ENCODE data around the gene LONRF2. TPM values are rescaled to one million over a fixed set of nuclear protein-coding genes. Genes with fewer than 3 reads are reported as not detected.
A peak's percentile ranks its signal among the peaks of the same experiment; 100 is the strongest.

Gene LONRF2
- polyA plus RNA-seq, 2 of the 4 experiments (the other 2 are of a cell fraction), result 4.8 to 17.9 TPM

DNA sequence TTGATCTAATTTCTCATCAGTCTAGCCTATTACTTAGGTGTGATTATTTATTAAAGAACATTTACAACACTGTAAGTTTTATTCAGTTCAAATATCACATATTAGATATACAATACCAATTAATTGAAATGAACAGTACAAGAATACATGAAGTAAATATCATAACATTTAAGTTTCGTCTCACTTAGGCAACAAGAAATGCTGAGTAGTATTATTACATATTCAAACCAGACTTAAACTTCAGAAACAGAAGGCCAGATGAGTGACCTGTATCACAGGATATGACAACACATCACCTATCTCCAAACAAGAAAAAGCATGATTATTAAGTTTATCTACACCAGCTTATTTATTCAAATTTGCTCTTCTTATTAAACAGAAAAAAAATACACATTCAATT lies 48.9 kb downstream of the LONRF2 start:
- 83% methylated on average over 1 of the region's 1 CpG for WGBS (ENCODE audit: missing lambda C conversion rate)
- ChIA-PET POLR2A (no interaction called here), CTCF (interaction anchor here (2.1 to 10.3 kb wide), 2 partner anchors 11 to 18 kb away, joined by 8 to 109 read pairs; no protein-coding TSS in a partner anchor)
- DNase-seq (ENCODE audit: low read depth in 1 of 2, low spot score in 1 of 2), result no peak
- H3K4me3 ChIP-seq, result no peak overlapping the region
- H3K27ac ChIP-seq, result no peak overlapping the region
- no peak for ATAC-seq
- H3K4me1 ChIP-seq, result peaks cover 5% of the 10 kb centered on the region; the same call in 1 of the 3 replicates
- TF ChIP-seq, protein P1, sequence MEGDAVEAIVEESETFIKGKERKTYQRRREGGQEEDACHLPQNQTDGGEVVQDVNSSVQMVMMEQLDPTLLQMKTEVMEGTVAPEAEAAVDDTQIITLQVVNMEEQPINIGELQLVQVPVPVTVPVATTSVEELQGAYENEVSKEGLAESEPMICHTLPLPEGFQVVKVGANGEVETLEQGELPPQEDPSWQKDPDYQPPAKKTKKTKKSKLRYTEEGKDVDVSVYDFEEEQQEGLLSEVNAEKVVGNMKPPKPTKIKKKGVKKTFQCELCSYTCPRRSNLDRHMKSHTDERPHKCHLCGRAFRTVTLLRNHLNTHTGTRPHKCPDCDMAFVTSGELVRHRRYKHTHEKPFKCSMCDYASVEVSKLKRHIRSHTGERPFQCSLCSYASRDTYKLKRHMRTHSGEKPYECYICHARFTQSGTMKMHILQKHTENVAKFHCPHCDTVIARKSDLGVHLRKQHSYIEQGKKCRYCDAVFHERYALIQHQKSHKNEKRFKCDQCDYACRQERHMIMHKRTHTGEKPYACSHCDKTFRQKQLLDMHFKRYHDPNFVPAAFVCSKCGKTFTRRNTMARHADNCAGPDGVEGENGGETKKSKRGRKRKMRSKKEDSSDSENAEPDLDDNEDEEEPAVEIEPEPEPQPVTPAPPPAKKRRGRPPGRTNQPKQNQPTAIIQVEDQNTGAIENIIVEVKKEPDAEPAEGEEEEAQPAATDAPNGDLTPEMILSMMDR (IDR thresholded peaks at IDR 0.05), result no peak
- TF ChIP-seq NR3C1 (IDR thresholded peaks at IDR 0.05) (no peak), MAFK (IDR thresholded peaks at IDR 0.05; ENCODE audit: partially characterized antibody) (peak; percentile 47), CHD4 (IDR thresholded peaks at IDR 0.05; ENCODE audit: borderline replicate concordance) (no peak), RNF2 (IDR thresholded peaks at IDR 0.05; ENCODE audit: borderline replicate concordance, low read depth) (no peak), EP300 (IDR thresholded peaks at IDR 0.05) (no peak), CEBPB (IDR thresholded peaks at IDR 0.05) (no peak)
- no peaks in the 10 kb centered on the region for H3K9me3 ChIP-seq
- no peak for FAIRE-seq
- no peak overlapping the region for H3K4me2 ChIP-seq

DNA sequence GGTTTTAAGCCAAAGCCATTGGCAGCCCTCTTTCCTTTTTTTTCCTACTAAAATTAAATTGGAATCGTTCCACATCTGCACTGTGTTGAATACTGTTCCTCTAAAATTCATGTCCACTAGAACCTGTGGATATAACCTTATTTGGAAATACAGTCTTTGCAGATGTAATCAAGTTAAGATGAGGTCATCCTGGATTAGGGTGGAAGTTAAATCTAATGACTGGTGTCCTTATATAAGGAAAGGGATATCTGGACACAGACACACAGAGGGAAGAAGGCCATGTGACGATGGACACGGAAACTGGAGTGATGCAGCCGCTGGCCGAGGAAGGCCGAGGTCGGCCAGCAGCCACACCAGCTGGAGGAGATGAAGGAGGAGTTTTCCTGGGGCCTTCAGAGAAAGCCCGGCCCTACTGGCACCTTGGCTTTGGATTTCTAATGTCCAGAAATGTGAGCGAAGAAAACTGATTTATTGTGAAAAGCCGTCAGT lies 49.4 kb downstream of the LONRF2 start:
- POLR2A ChIA-PET, result no interaction called here
- FAIRE-seq, result no peak
- no peak overlapping the region for H3K4me2 ChIP-seq

DNA sequence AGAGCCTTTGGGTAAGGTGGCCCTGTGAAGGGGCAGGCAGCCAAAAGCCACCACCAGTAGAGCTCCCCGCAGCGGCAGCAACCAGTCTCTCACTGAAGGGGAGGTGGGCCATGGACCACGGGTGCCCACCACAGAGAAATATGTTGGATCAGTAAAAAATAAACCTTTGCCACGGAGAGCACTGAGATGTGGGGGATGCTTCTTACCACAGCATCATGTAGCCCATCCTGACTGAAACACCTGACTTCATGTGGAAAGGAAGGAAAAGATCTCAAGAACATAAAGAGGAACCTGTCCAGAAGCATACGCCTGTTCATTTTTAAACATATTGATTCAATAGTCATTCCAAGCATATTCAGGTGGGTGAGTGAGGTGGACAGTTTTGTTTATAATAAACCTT lies 51.1 kb downstream of the LONRF2 start:
- POLR2A ChIA-PET, result interaction anchor here (1.0 kb wide), 1 partner anchor 291 kb away, joined by 3 read pairs; the partner anchor contains the start of gene PDCL3
- ATAC-seq, result no peak
- FAIRE-seq, result no peak
- Histone ChIP-seq H3K9me3 (no peaks in the 10 kb centered on the region), H3K4me3 (no peak overlapping the region), H3K4me2 (no peak overlapping the region), H3K27ac (no peak overlapping the region), H3K4me1 (peaks cover 9% of the 10 kb centered on the region; the same call in 1 of the 3 replicates)
- 98% methylated on average over 5 of the region's 5 CpGs for WGBS (ENCODE audit: missing lambda C conversion rate)
- TF ChIP-seq, protein P2, sequence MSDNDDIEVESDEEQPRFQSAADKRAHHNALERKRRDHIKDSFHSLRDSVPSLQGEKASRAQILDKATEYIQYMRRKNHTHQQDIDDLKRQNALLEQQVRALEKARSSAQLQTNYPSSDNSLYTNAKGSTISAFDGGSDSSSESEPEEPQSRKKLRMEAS (IDR thresholded peaks at IDR 0.05), result no peak
- TF ChIP-seq NR3C1 (IDR thresholded peaks at IDR 0.05) (no peak), TFCP2L1 (CRISPR knock-in tag; IDR thresholded peaks at IDR 0.05) (no peak), ZC3H11A (IDR thresholded peaks at IDR 0.05) (no peak), CBX8 (IDR thresholded peaks at IDR 0.05) (no peak), RARB (CRISPR knock-in tag; IDR thresholded peaks at IDR 0.05) (no peak)
- no peak for DNase-seq (ENCODE audit: low read depth in 1 of 2, low spot score in 1 of 2)
- CTCF ChIA-PET, result interaction anchor here (1.3 to 10.3 kb wide), 2 partner anchors 9 to 110 kb away, joined by 5 to 109 read pairs; no protein-coding TSS in a partner anchor

More for the DNA sequence above, 49.4 kb downstream of the LONRF2 start:
- no peak for DNase-seq (ENCODE audit: low read depth in 1 of 2, low spot score in 1 of 2)
- H3K27ac ChIP-seq, result no peak overlapping the region
- H3K4me3 ChIP-seq, result no peak overlapping the region
- no peak for ATAC-seq
- no peaks in the 10 kb centered on the region for H3K9me3 ChIP-seq
- TF ChIP-seq HOXB5 (CRISPR knock-in tag; IDR thresholded peaks at IDR 0.05) (no peak), TP53 (CRISPR knock-in tag; IDR thresholded peaks at IDR 0.05) (no peak), ESRRA (IDR thresholded peaks at IDR 0.05; ENCODE audit: borderline replicate concordance, low read length) (no peak), NFE2L2 (conservative IDR thresholded peaks at IDR 0.05; ENCODE audit: low read length) (no peak), CHD2 (IDR thresholded peaks at IDR 0.05; ENCODE audit: low read length, partially characterized antibody) (no peak), KDM1A (IDR thresholded peaks at IDR 0.05; ENCODE audit: low read depth) (no peak), JUNB (IDR thresholded peaks at IDR 0.05) (no peak), TFCP2L1 (CRISPR knock-in tag; IDR thresholded peaks at IDR 0.05) (no peak), RNF2 (IDR thresholded peaks at IDR 0.05; ENCODE audit: borderline replicate concordance, low read depth) (no peak), FOXS1 (CRISPR knock-in tag; IDR thresholded peaks at IDR 0.05) (no peak), NPAS2 (CRISPR knock-in tag; IDR thresholded peaks at IDR 0.05; ENCODE audit: borderline replicate concordance) (no peak)
- peaks cover 9% of the 10 kb centered on the region; the same call in 1 of the 3 replicates for H3K4me1 ChIP-seq
- WGBS (ENCODE audit: missing lambda C conversion rate), result 87% methylated on average over 10 of the region's 10 CpGs
- CTCF ChIA-PET, result interaction anchor here (2.1 to 10.3 kb wide), 2 partner anchors 11 to 18 kb away, joined by 8 to 109 read pairs; no protein-coding TSS in a partner anchor
